Activated naive CD8-positive, alpha-beta T cell (primary cell): ENCODE data around the gene GPR68.

Source experiments
- H3K27ac Mint-ChIP-seq: one replicate; pipeline ENCODE4 v1.8.0; 2021; ENCODE audit warnings: mixed read lengths
- H3K27me3 Mint-ChIP-seq: one replicate; pipeline ENCODE4 v1.8.0; 2021; ENCODE audit warnings: mixed read lengths
- H3K36me3 Mint-ChIP-seq: one replicate; pipeline ENCODE4 v1.8.0; 2021; ENCODE audit warnings: mixed read lengths
- H3K4me1 Mint-ChIP-seq: one replicate; pipeline ENCODE4 v1.8.0; 2021; ENCODE audit warnings: low read depth, mixed read lengths
- H3K4me3 Mint-ChIP-seq: one replicate; pipeline ENCODE4 v1.8.0; 2021; ENCODE audit warnings: mild to moderate bottlenecking, mixed read lengths
- H3K9me3 Mint-ChIP-seq: one replicate; pipeline ENCODE4 v1.8.0; 2021; ENCODE audit warnings: low read depth, mixed read lengths

Gene GPR68

DNA sequence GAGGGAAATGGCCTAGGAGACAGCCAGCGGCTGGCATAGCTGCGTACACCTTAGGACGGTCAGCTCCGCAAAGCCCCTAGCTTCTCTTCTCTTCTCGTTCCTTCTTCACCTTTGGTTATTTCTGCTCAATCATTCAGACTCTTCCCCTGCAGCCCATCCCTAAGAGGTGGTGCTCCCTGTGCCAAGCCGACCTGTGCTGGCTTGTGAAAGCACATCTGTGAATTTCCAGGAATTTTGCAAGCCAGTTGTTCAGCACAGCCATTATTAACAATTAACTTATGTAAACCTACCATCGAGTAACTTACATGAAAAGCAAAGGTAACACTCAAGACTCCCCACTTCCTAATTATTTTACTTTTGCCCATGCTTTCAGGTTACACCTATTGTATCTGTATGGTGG is 20.9 kb upstream of the GPR68 start:
- Mint-ChIP-seq H3K9me3 (no peaks in the 10 kb centered on the region), H3K27ac (peak overlapping the region; percentile 87), H3K4me1 (peaks cover 57% of the 10 kb centered on the region), H3K36me3 (peaks cover 6% of the 10 kb centered on the region), H3K4me3 (peak overlapping the region; percentile 83), H3K27me3 (no peaks in the 10 kb centered on the region)

DNA sequence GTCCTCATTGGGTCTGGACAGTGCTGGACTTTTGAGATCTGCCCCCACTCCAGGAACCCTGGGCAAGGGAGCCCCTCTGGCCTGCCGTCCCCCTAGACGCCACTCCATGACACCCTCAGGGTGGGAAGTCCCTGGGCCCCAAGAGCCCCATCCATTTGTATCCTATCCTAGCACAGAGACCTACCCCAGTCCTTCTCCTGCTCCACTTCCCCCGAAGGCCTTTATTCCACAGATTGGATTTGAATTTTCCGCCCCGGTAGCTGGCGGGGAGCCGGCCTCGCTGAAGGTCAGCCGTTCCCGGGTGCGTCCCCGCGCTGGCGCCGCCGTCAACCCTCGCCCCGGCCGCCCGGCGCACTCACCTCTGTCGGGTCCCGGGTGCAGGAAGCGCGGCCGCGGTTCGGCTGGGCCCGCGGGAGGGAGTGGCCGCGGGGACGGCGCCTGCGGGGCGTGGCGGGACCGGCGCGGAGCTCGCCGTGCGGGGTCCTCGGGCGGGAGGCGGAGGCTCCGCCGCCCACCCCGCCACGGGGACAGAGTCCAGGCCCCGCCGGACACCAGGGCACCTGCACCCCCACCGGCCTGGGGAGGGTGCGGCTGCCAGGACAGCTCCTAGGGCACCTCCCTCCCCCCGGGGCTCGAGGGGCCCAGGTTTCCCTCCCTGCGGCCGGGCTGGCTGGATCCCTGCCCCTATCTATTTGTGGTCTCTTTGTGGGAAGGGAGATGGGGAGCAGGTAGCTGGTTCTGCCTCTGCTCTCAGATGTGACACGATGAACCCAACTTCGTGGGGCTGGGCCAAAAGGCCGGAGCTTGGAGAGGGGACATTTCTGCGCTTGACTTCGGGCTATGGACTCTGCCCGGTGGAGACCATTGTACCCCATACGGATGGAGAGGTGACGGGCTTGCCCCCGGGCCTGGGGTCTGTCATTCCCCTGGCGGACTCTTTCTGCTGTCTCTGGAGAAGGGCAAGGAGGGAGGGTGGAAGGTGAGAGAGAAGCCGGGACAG is 19.9 kb upstream of the GPR68 start:
- Mint-ChIP-seq H3K27ac (peak overlapping the region; percentile 61), H3K36me3 (peaks cover 6% of the 10 kb centered on the region), H3K4me1 (peaks cover 59% of the 10 kb centered on the region), H3K9me3 (no peaks in the 10 kb centered on the region), H3K4me3 (peak overlapping the region; percentile 78), H3K27me3 (no peaks in the 10 kb centered on the region)

DNA sequence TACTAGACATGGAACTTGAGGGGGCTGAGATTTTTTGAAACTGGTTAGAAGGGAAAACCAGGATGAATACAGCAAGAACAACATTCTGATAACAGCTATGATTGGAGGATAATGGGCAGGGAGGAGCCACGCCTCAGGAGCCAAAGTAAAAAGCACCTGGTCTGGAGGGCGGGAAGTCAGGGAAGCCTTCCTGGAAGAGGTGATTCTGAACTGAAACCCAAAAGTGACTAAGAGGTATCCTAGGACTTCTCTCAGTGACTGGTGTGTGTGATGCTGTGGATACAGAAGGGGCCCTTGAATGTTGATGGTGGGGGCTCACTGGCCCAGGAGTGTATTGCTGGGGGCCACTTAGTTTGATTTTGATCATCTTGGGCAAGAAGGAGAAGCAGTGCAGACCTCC is 18.8 kb upstream of the GPR68 start:
- no peaks in the 10 kb centered on the region for H3K27me3 Mint-ChIP-seq
- H3K4me3 Mint-ChIP-seq, result peak overlapping the region; percentile 78
- H3K4me1 Mint-ChIP-seq, result peaks cover 52% of the 10 kb centered on the region
- H3K27ac Mint-ChIP-seq, result peak overlapping the region; percentile 52
- peaks cover 6% of the 10 kb centered on the region for H3K36me3 Mint-ChIP-seq
- no peaks in the 10 kb centered on the region for H3K9me3 Mint-ChIP-seq

DNA sequence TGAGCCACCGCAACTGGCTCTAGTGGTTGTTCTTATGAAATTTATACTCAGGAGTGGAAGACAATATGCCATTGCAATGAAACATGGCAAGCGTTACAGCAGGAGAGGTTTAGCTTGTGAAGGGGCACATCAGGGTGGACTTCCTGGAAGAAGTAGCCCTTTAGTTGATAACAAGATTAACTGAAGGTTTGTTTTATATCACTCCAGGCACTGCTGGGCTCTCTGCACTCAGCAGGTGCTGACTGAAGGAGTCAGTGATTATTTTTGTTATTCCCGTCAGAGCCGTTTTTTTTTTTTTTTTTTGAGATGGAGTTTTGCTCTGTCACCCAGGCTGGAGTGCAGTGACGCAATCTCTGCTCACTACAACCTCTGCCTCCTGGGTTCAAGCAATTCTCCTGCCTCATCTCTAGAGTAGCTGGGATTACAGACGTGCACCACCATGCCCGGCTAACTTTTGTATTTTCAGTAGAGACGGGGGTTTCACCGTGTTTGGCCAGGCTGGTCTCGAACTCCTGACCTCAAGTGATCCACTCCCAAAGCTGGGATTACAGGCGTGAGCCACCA is 17.6 kb upstream of the GPR68 start:
- Mint-ChIP-seq H3K4me3 (no peak overlapping the region), H3K4me1 (peaks cover 48% of the 10 kb centered on the region), H3K9me3 (no peaks in the 10 kb centered on the region), H3K36me3 (no peaks in the 10 kb centered on the region), H3K27me3 (no peaks in the 10 kb centered on the region), H3K27ac (no peak overlapping the region)

DNA sequence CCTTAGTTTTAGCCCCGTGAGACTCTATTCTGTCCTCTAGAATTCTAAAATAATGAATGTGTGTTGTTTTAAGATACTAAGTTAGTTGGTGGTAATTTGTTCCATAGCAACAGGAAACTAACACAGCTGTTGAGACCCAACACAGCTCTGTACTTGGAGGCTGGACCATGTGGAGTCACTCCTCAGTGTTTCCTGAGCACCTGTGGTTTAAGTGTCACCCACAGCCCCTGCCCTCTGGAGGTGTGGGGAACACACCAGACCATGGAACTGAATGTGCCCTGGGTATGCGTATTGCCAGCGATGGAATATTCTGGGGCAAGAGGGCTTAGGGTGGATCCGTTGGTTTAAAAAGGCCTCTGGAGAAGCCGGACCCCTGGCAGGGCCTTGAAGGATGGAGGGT is 16.6 kb upstream of the GPR68 start:
- no peaks in the 10 kb centered on the region for H3K9me3 Mint-ChIP-seq
- no peaks in the 10 kb centered on the region for H3K27me3 Mint-ChIP-seq
- peaks cover 44% of the 10 kb centered on the region for H3K4me1 Mint-ChIP-seq
- no peak overlapping the region for H3K27ac Mint-ChIP-seq
- no peaks in the 10 kb centered on the region for H3K36me3 Mint-ChIP-seq
- H3K4me3 Mint-ChIP-seq, result no peak overlapping the region

DNA sequence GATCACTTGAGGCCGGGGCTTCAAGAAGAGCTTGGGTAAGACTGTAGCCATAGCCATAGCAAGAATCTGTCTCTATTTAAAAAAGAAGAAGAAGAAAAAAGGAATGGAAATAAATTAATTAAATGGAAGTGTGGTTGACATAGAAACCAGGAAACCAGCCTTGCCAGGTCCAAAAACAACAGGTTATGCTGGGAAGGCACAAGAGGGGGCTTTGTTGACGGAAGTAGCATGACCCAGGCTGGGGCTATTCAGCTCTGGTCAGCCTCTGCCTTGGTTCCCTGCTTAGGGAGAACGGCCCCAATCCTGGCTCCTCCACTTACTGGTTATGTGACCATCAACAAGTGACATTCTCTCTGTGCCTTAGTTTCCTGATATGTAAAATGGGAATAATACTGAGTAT is 14.4 kb upstream of the GPR68 start:
- Mint-ChIP-seq H3K36me3 (no peaks in the 10 kb centered on the region), H3K4me1 (peaks cover 44% of the 10 kb centered on the region), H3K27me3 (no peaks in the 10 kb centered on the region), H3K9me3 (no peaks in the 10 kb centered on the region), H3K4me3 (no peak overlapping the region), H3K27ac (peak overlapping the region; percentile 29)

DNA sequence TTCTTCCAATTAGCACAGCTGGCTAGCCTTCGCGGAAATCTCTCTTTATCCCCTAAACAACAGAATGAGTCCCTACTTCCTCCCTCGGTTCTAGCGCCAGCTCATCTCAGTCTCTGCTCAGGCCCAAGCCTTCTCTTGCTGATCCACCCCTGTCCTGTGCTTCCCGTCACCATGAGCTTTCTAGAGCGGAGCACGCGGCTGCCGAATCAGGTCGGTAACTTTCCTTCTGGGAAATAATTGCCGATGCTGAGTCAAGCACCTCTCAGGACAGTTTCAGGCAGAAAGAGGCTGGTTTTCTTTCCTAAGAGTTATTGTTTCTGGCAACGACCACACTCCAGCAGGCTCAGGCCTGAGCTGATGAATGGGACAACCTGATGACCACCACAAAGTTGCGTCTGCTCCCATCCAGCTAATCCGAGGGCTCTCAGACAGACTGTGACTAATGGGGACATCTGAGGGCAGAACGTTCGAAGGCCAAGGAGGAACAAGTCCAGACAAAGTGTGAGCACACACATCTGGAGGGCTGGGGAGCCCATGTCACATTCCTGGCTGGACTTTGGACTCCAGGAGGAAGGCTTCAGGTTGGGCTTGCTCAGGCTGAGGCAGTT is 13.6 kb upstream of the GPR68 start:
- no peaks in the 10 kb centered on the region for H3K36me3 Mint-ChIP-seq
- H3K27ac Mint-ChIP-seq, result no peak overlapping the region
- peaks cover 39% of the 10 kb centered on the region for H3K4me1 Mint-ChIP-seq
- H3K27me3 Mint-ChIP-seq, result no peaks in the 10 kb centered on the region
- no peak overlapping the region for H3K4me3 Mint-ChIP-seq
- no peaks in the 10 kb centered on the region for H3K9me3 Mint-ChIP-seq

DNA sequence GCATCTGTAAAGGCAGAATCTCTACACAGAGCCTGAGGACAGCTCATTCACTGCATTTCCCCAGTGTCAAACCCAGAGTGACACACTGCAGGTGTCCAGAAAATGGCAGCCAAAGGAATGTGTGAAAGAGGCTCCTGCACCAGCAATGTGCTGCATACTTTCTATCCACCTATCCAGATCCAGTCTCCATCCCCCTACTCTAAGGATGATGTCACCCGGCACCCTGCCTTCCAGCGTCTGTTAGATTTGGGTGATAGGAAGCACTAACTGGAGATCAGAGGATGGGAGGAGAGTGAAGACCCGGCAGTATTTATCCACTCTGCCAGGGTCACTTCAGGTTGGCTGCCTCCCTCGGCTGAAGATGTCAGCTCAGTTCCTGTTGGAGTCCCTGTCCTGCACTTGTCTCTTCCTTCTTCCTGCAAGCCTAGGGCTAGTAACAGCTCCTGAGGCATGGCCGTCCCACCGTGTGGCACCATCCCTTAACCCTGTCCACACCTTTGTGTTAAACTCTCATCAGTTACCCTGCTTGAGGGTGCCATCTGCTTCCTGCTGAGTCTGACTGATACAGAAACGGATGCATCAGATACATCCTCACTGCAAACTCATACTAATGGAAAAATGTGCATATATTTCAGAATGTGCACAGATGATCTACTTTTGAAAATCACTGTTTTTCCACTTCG is 13.0 kb upstream of the GPR68 start:
- no peak overlapping the region for H3K4me3 Mint-ChIP-seq
- no peaks in the 10 kb centered on the region for H3K9me3 Mint-ChIP-seq
- H3K36me3 Mint-ChIP-seq, result peaks cover 2% of the 10 kb centered on the region
- H3K4me1 Mint-ChIP-seq, result peaks cover 40% of the 10 kb centered on the region
- H3K27ac Mint-ChIP-seq, result no peak overlapping the region
- no peaks in the 10 kb centered on the region for H3K27me3 Mint-ChIP-seq

DNA sequence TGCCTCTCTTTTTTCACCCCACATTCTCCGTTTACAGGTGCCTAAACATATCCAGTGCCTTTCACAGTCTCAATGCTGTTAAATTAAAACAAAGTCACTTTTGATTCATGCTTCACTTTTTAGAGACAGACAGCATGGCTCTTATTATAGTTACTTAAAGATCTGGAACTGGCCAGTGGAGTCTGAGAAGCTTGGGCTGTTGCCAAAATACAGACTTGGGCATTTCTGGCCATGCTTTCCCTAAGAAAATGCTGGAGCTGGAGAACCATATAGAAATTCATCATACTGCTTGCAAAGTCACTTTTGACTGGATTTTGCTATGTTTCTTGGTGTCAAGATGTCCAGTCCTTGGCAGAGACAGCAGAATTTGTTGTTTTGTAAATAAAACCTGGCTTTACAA is 12.2 kb upstream of the GPR68 start:
- peaks cover 46% of the 10 kb centered on the region for H3K4me1 Mint-ChIP-seq
- H3K4me3 Mint-ChIP-seq, result no peak overlapping the region
- no peaks in the 10 kb centered on the region for H3K27me3 Mint-ChIP-seq
- no peaks in the 10 kb centered on the region for H3K9me3 Mint-ChIP-seq
- peaks cover 2% of the 10 kb centered on the region for H3K36me3 Mint-ChIP-seq
- H3K27ac Mint-ChIP-seq, result no peak overlapping the region

DNA sequence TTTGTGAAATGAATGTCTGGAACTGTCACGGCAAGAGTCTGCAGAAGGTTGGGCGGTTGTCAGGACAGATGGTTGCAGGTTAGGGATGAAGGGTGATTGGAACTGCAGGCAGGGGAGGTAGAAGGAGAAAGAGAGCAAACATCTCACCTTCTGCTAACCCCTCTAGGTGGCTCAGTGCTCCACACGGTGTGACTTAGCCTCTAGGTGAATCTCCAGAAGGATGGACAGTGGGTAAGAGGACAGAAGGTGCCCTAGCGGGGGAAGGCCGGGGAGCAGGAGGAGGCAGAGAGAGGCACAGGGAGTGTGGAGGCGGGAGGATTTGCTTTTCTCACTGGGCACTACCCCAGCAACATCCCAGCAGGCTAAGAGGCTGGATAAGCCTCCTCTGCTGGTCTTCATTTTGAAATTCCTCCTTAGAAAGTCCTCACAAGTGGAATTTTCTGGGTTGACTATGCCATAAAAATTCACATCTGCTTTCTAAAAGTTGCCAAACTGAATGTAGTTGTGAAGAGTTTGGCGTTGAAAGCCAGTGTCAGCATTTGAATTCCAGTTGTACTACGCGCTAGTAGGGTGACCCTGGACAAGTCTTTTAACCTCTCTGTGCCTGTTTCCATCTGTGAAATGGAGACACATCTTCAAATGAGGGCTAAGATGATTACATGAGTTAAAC is 10.7 kb upstream of the GPR68 start:
- Mint-ChIP-seq H3K27ac (peak overlapping the region; percentile 86), H3K4me1 (peaks cover 51% of the 10 kb centered on the region), H3K9me3 (no peaks in the 10 kb centered on the region), H3K27me3 (no peaks in the 10 kb centered on the region), H3K36me3 (peaks cover 2% of the 10 kb centered on the region), H3K4me3 (no peak overlapping the region)

DNA sequence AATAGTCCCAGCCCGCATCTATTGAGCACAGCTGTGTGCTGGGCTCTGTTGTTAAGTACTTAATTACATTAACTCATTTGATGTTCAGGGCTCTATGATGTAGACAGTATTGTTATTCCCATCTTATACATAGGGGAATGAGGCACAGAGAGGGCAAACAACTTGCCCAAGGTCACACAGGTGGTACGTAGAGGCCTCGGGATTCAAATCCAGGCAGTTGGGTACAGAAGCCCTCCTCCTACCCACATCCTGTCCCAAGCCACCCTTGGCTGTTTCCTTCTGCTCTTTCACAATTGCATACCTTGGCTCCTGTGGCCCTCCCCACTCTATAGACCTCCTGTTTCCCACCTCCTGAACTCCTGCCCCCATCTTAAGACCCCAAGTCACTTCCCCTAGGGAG is 10.0 kb upstream of the GPR68 start:
- Mint-ChIP-seq H3K9me3 (no peaks in the 10 kb centered on the region), H3K27me3 (no peaks in the 10 kb centered on the region), H3K27ac (peak overlapping the region; percentile 86), H3K4me3 (peak overlapping the region; percentile 78), H3K36me3 (peaks cover 2% of the 10 kb centered on the region), H3K4me1 (peaks cover 55% of the 10 kb centered on the region)

DNA sequence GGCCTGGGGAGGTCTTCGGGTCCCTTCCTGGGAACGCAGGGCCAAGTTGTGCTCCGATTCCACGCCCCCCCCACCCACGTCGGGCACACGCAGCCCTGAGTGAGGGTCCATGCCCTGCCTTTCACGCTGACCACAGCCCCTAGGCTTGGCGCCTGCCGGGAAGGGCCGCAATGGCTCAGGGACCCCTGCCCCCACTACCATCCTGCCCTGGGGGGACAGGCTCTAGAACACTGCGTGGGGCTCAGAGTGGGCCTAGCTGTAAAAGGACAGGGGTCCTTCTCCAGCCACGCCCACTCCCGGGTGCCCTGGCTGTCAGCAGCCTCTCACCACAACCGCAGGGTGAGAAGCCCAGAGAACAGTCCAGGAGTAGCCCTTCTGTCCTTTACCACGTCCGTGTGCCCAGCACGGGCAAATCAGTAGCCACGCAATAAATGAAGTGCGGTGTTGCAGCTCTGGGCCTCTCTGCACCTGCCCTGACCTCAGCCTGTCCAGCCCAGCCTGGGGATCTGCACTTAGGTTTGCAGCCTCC is 9.4 kb upstream of the GPR68 start:
- Mint-ChIP-seq H3K9me3 (no peaks in the 10 kb centered on the region), H3K27ac (peak overlapping the region; percentile 86), H3K4me3 (peak overlapping the region; percentile 78), H3K36me3 (peaks cover 2% of the 10 kb centered on the region), H3K27me3 (no peaks in the 10 kb centered on the region), H3K4me1 (peaks cover 57% of the 10 kb centered on the region)

DNA sequence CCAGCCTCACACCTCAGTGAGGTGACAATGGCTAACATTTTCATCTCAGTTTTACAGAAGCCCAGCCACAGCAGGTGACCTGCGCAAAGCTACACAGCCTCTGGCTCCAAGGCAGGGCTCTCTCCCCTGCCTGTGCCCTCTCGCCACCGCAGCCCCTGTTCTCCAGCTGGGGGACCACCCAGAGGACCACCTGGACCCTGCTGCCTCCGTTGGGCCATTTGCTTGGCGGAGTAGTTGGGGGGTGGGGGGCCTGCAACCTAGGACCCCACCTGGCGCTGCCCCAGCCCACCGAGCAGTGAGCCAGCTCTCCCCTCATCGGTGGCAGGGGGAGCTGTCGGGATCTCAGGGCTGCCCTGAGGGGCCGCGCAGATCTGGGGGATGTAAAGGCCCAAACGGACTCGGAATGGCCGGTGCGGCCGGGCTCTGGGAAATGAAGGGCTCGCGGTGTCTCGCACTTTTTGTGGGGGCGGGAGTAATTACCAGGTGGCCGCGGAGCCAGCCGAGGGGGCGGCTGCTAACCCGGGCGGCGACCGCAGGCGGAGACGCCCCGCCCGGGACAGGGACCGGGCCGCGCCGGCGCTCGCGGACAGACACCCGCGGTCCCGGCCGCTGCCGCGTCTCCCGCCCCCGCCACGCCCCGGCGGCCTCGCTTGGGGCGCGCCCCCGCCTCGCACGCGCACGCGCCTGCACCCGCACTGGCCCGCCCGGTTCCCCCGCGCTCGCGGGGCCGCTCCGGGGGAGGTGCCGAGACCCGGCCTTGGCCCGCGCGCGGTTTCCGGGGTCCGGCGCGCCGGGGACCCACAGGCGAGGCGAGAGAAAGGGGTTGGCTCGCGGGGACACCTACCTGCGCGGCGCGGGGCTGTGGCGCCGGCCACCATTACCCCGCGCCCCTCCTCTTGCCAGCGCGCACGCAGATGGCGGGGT is 8.6 kb upstream of the GPR68 start:
- Mint-ChIP-seq H3K27ac (peak overlapping the region; percentile 78), H3K4me1 (peaks cover 63% of the 10 kb centered on the region), H3K36me3 (peaks cover 2% of the 10 kb centered on the region), H3K9me3 (no peaks in the 10 kb centered on the region), H3K27me3 (no peaks in the 10 kb centered on the region), H3K4me3 (peak overlapping the region; percentile 51)
